Ovary (tissue), 9 donors: ENCODE results near the gene TCF4. TPM values are rescaled to one million over a fixed set of nuclear protein-coding genes. Genes with fewer than 3 reads are reported as not detected.

Experiments used
- DNase-seq, 5 donors: peaks; one replicate each; pipeline ENCODE4 v3.0.0-alpha.2; 2019 to 2020
- H3K27ac ChIP-seq, 2 donors: fragments of 200-600 bp; one replicate each; pipeline versions ENCODE4 v1.5.1 to v1.8.0; 2019 to 2022
- H3K27me3 ChIP-seq: fragments of 200-600 bp; one replicate; pipeline ENCODE4 v1.8.0; 2022
- H3K36me3 ChIP-seq: fragments of 200-600 bp; sonication (generic); one replicate; pipeline ENCODE4 v1.5.1; 2019
- H3K4me1 ChIP-seq: one replicate; pipeline ENCODE4 v1.8.1; 2013; ENCODE audit warnings: mild to moderate bottlenecking, moderate library complexity; ENCODE audit not compliant: insufficient read depth
- H3K4me3 ChIP-seq: fragments of 200-600 bp; sonication (generic); one replicate; pipeline ENCODE4 v1.5.1; 2017
- H3K9me3 ChIP-seq, 2 donors: fragments of 200-600 bp in 1 of 2; sonication (generic) in 1 of 2; one replicate each; pipeline versions ENCODE4 v1.5.1 to v1.8.1; 2013 to 2019; ENCODE audit warnings: mild to moderate bottlenecking in 1 of 2, moderate library complexity in 1 of 2
- EP300 ChIP-seq: sonication (generic); formaldehyde crosslinking; IDR thresholded peaks from one replicate; pipeline ENCODE4 v1.6.1; 2017; ENCODE audit warnings: antibody characterized with exemption
- POLR2A ChIP-seq: fragments of 450-650 bp; IDR thresholded peaks from one replicate; pipeline ENCODE4 v1.6.1; 2017; ENCODE audit warnings: antibody characterized with exemption, mild to moderate bottlenecking, moderate library complexity
- WGBS, 3 donors: extraction: QIAGEN DNeasy Blood & Tissue Kit in 1 of 3; methylation state at CpG; one replicate each; pipeline versions ENCODE4 v1.1.5 to v1.1.7; 2013 to 2017; 5-methylcytosine and 5-hydroxymethylcytosine counted together
- intact Hi-C, 4 donors: fragments of 100-400 bp; cut with DNase I; formaldehyde crosslinking; loops; one replicate each; pipeline versions ENCODE4 v1.11.0 to v1.15.1; 2022 to 2023
- polyA plus RNA-seq, 2 donors: library from polyadenylated mRNA; stranded (reverse); fragments of 200-250 nt in 1 of 2; fragments of 350-450 nt in 1 of 2; fragmentation: Illumina TruSeq in 1 of 2; extraction: RNeasy Lipid Tissue Mini Kit (QIAGEN cat#74804) in 1 of 2; gene quantifications; one replicate each; pipeline ENCODE4 v1.2.3, GENCODE V29; 2013 to 2014
- total RNA-seq, 7 donors: library from RNA; depleted of rRNA in 2 of 7; stranded (reverse); fragments of >200 nt in 2 of 7; fragmentation: NEBNext Ultra II Directional in 3 of 7; extraction: Animal tissue kit (Norgen Biotek cat#: 25700) in 3 of 7; gene quantifications; one replicate each; pipeline versions ENCODE4 v1.1.0 to v1.2.4, GENCODE V29; 2016 to 2023
- TF ChIP-seq, protein P1 (sequence below), 3 donors: fragments of 450-650 bp in 2 of 3; fragments of 200-600 bp in 1 of 3; IDR thresholded peaks; one replicate each; pipeline versions ENCODE4 v1.5.1 to v1.8.0; 2016 to 2022; ENCODE audit warnings: antibody characterized with exemption in 3 of 3, mild to moderate bottlenecking in 1 of 3
- donor health status: DM: no; HTN: no; CAD: no; lungs with moderate emphysema.
- donor health status: DM: no; HTN: no; CAD: no.
- donor health status: Bipolar disorder and iron deficiency.
- donor health status: DM: yes; HTN: yes; CAD: no.
- donor health status: DM: no; HTN: no; CAD: no.
- donor health status: DM: yes; HTN: yes; CAD: no.

TCF4 gene
- total and polyA plus RNA-seq, 9 donors = 36.5 to 131 (median 112) TPM

DNA sequence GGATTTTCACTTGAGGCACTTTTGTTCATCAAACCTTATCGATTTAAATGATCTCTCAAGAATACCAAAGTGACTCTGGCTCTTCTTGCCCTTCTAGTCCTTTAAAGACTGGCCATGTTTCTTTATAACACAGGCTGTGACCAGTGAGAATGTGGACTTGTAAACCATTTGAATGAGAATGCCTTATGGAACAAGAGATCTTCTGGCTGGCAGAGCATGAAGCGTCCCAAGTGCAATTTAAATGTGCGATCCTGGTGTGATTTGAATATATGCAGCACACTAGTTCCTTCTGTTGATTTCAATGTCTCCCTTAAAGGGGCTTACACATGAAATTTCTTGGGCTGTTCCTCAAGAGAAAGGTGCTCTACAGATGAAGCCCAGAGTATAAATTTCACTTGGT is 366.4 kb downstream of the TCF4 start:
- intact Hi-C loops = no loop called here
- H3K36me3 ChIP-seq = no peaks in the 10 kb centered on the region
- no peaks in the 10 kb centered on the region for H3K9me3 ChIP-seq
- peaks cover 2% of the 10 kb centered on the region for H3K4me1 ChIP-seq
- no peaks in the 10 kb centered on the region for H3K27me3 ChIP-seq
- no peak overlapping the region for H3K27ac ChIP-seq
- H3K4me3 ChIP-seq = no peak overlapping the region
- no peak for TF ChIP-seq POLR2A
- TF ChIP-seq, protein P1, sequence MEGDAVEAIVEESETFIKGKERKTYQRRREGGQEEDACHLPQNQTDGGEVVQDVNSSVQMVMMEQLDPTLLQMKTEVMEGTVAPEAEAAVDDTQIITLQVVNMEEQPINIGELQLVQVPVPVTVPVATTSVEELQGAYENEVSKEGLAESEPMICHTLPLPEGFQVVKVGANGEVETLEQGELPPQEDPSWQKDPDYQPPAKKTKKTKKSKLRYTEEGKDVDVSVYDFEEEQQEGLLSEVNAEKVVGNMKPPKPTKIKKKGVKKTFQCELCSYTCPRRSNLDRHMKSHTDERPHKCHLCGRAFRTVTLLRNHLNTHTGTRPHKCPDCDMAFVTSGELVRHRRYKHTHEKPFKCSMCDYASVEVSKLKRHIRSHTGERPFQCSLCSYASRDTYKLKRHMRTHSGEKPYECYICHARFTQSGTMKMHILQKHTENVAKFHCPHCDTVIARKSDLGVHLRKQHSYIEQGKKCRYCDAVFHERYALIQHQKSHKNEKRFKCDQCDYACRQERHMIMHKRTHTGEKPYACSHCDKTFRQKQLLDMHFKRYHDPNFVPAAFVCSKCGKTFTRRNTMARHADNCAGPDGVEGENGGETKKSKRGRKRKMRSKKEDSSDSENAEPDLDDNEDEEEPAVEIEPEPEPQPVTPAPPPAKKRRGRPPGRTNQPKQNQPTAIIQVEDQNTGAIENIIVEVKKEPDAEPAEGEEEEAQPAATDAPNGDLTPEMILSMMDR (IDR thresholded peaks at IDR 0.05) = no peak
- TF ChIP-seq EP300 = no peak
- WGBS, 3 donors = 81 to 90% (median 89%) methylated on average over 3 of the region's 3 CpGs
- no peak for DNase-seq

DNA sequence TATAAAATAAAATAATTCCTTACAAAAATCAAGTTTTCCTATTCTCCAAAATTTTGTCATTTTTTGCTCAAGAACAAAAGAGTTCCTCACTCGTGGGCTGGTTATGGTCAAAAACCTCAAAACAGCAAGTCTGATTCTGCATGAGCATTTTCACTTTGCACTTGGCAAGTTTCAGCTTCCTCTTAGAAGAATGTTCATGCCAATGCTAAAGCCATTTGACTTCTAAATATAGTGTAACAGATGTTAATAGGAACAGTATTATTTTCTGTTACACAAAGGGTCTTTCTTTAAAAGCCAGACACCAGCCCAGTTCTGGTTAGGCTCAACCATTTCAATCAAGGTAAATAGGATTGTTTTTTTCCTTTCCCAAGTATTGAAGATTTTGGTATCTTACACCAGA is 367.5 kb downstream of the TCF4 start:
- H3K27me3 ChIP-seq = no peaks in the 10 kb centered on the region
- peaks cover 2% of the 10 kb centered on the region for H3K4me1 ChIP-seq
- no peaks in the 10 kb centered on the region for H3K9me3 ChIP-seq
- H3K4me3 ChIP-seq = no peak overlapping the region
- H3K27ac ChIP-seq = no peak overlapping the region
- DNase-seq = no peak
- intact Hi-C loops = no loop called here
- TF ChIP-seq, protein P1 (IDR thresholded peaks at IDR 0.05) = no peak
- TF ChIP-seq POLR2A = no peak
- 5 to 11% (median 7%) methylated on average over 1 of the region's 1 CpG for WGBS, 3 donors
- no peaks in the 10 kb centered on the region for H3K36me3 ChIP-seq

DNA sequence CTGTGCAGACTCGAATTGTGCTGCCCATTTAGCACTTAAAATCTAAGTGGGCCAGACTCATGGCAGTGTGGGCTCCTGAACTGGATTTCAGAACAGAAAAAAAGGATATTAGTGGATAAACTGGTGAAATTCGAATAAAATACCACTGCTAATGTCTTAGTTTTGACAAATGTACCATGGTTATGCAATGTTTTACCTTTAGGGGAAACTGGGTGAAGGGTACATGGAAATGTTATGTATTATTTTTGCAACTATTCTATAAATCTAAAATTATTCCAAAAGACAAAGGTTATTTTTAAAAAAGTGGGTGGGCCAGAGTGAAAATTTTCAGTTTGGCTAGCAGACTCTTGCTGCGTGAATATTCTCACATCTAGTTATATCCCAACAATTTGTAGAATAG is 368.2 kb downstream of the TCF4 start:
- no peak for DNase-seq
- no peak overlapping the region for H3K4me3 ChIP-seq
- no peaks in the 10 kb centered on the region for H3K27me3 ChIP-seq
- H3K27ac ChIP-seq = no peak overlapping the region
- peaks cover 2% of the 10 kb centered on the region for H3K4me1 ChIP-seq
- TF ChIP-seq POLR2A (no peak), EP300 (no peak)
- TF ChIP-seq, protein P1 (IDR thresholded peaks at IDR 0.05) = no peak
- no peaks in the 10 kb centered on the region for H3K36me3 ChIP-seq
- intact Hi-C loops = no loop called here
- 88 to 92% (median 91%) methylated on average over 3 of the region's 3 CpGs for WGBS, 3 donors
- H3K9me3 ChIP-seq = no peaks in the 10 kb centered on the region

DNA sequence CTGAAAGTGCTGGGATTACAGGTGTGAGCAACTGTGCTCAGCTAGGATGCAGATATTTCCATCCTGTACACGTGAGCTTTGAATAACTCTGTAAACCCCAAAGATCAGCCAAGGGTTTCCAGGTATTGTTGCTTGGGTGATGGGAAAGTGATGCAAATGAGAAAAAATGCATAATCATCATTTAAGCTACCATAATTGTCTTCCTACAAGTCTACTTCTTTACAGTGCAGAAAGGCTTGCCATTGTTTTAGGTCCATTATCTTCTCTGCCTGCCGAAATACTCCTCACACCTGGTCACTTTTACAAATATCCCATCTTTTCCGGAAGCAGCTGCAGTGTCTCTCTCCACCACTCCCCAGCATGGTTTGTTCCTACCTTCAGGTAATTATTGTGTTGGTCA is 368.9 kb downstream of the TCF4 start:
- intact Hi-C loops = no loop called here
- no peak for DNase-seq
- Histone ChIP-seq H3K27me3 (no peaks in the 10 kb centered on the region), H3K9me3 (no peaks in the 10 kb centered on the region), H3K27ac (no peak overlapping the region), H3K4me1 (peaks cover 2% of the 10 kb centered on the region), H3K36me3 (no peaks in the 10 kb centered on the region), H3K4me3 (no peak overlapping the region)
- 62 to 73% (median 69%) methylated on average over 3 of the region's 3 CpGs for WGBS, 3 donors
- TF ChIP-seq, protein P1 (IDR thresholded peaks at IDR 0.05) = no peak
- TF ChIP-seq EP300 (no peak), POLR2A (no peak)

DNA sequence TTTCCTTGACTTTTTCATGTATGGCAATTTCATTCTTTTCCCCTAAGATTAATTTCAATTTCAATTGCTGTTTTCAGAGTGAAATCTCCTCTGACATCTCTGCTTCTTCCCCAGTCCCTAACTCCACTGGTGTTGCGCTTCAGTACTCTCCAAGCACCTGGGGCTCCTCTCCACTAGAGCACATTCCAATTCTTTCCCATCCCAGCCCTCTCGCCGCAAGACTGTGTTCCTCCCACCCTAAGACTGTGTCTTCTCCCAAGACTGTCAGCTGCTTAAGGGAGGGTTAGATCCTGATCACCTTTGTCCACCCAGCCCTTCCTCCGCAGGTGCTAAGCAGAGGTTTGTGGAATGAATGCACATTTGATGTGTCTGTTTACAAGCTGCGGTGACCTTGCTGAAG is 373.0 kb downstream of the TCF4 start:
- intact Hi-C loops = no loop called here
- Histone ChIP-seq H3K9me3 (no peaks in the 10 kb centered on the region), H3K4me1 (no peaks in the 10 kb centered on the region), H3K36me3 (no peaks in the 10 kb centered on the region), H3K27ac (no peak overlapping the region), H3K27me3 (no peaks in the 10 kb centered on the region), H3K4me3 (no peak overlapping the region)
- TF ChIP-seq POLR2A = no peak
- TF ChIP-seq, protein P1 (IDR thresholded peaks at IDR 0.05) = no peak
- no peak for TF ChIP-seq EP300
- WGBS, 3 donors = 61 to 69% (median 67%) methylated on average over 5 of the region's 5 CpGs
- DNase-seq = no peak
